T-cell (primary cell): Measurements from ENCODE around the gene SLC16A14. TPM values are rescaled to one million over a fixed set of nuclear protein-coding genes. Genes with fewer than 3 reads are reported as not detected.
A peak's percentile ranks its signal among the peaks of the same experiment; 100 is the strongest.
"Not testable (repeated sequence)": the region's sequence is repeated elsewhere in the genome, so short reads cannot be mapped to it uniquely, and the experiment has no call there.

ENCODE experiments used
- ATAC-seq, 4 experiments: fragments of 200-7000 bp in 3 of 4; fragments of 150-1000 bp in 1 of 4; cut with Tn5 transposase; replicated peaks in 1 of 4; 1 replicate in 3 of 4; 2 replicates in 1 of 4; pipeline ENCODE4 v1.10.0; 2021; ENCODE audit warnings: moderate library complexity in 3 of 4, mild to moderate bottlenecking in 2 of 4, moderate number of reproducible peaks in 1 of 4
- CTCF ChIA-PET, 2 donors: fragments of 300-600 bp; sonication (Branson Sonifier 250); formaldehyde crosslinking; loops; one replicate each; lab custom pipeline; 2022; ENCODE audit warnings: antibody characterized with exemption in 2 of 2; lab: Charles Lee
- POLR2A ChIA-PET, 2 donors: fragments of 300-600 bp; sonication (Branson Sonifier 250); formaldehyde crosslinking; loops; one replicate each; lab custom pipeline; 2022; ENCODE audit warnings: antibody characterized with exemption in 2 of 2; lab: Charles Lee
- DNase-seq, 35 experiments: peaks; one replicate each; pipeline versions ENCODE4 v3.0.0 to v3.0.0-alpha.2; 2013 to 2023
- H3K27ac ChIP-seq: one replicate; pipeline ENCODE4 v1.5.1; 2013; ENCODE audit warnings: low read length
- H3K27me3 ChIP-seq, 2 experiments: replicated peaks in 1 of 2; 1 replicate in 1 of 2; 2 replicates in 1 of 2; pipeline versions ENCODE4 v1.6.1 to v1.7.0; 2013; ENCODE audit warnings: low read length in 1 of 2, mixed read lengths in 1 of 2; ENCODE audit not compliant: control insufficient read depth in 2 of 2, insufficient read depth in 2 of 2; ENCODE audit errors: extremely low read depth in 1 of 2
- H3K36me3 ChIP-seq, 2 donors: 1 replicate in 1 of 2; 2 replicates in 1 of 2; pipeline versions ENCODE4 v1.6.1 to v1.7.0; 2013; ENCODE audit warnings: low read length in 1 of 2; ENCODE audit not compliant: control insufficient read depth in 2 of 2, insufficient read depth in 1 of 2; ENCODE audit errors: extremely low read depth in 1 of 2
- H3K4me1 ChIP-seq, 2 experiments: 1 replicate in 1 of 2; 2 replicates in 1 of 2; pipeline versions ENCODE4 v1.6.1 to v1.7.0; 2013; ENCODE audit warnings: low read length in 2 of 2, mixed read lengths in 1 of 2; ENCODE audit not compliant: insufficient read depth in 2 of 2, control insufficient read depth in 1 of 2; ENCODE audit errors: extremely low read depth in 1 of 2
- H3K4me3 ChIP-seq, 2 donors: 1 replicate in 1 of 2; 2 replicates in 1 of 2; pipeline versions ENCODE4 v1.5.1 to v1.7.0; 2013; ENCODE audit warnings: mild to moderate bottlenecking in 2 of 2, low read length in 1 of 2, moderate library complexity in 1 of 2; ENCODE audit not compliant: control insufficient read depth in 1 of 2; ENCODE audit errors: extremely low read depth in 1 of 2
- H3K9me3 ChIP-seq: 2 replicates; pipeline ENCODE4 v1.7.0; 2013
- H3K27ac Mint-ChIP-seq, 2 donors: one replicate each; pipeline ENCODE4 v1.8.0; 2020 to 2021; ENCODE audit warnings: mild to moderate bottlenecking in 2 of 2, mixed read lengths in 2 of 2
- H3K27me3 Mint-ChIP-seq, 2 donors: one replicate each; pipeline ENCODE4 v1.8.0; 2021 to 2022; ENCODE audit warnings: mixed read lengths in 2 of 2
- H3K36me3 Mint-ChIP-seq: one replicate; pipeline ENCODE4 v1.8.0; 2021; ENCODE audit warnings: mixed read lengths
- H3K4me1 Mint-ChIP-seq, 3 donors: one replicate each; pipeline ENCODE4 v1.8.0; 2020 to 2022; ENCODE audit warnings: mixed read lengths in 3 of 3, mild to moderate bottlenecking in 1 of 3
- H3K4me3 Mint-ChIP-seq, 3 donors: one replicate each; pipeline ENCODE4 v1.8.0; 2020 to 2022; ENCODE audit warnings: mild to moderate bottlenecking in 3 of 3, mixed read lengths in 3 of 3, moderate library complexity in 3 of 3
- H3K9me3 Mint-ChIP-seq, 3 donors: one replicate each; pipeline ENCODE4 v1.8.0; 2020 to 2022; ENCODE audit warnings: mixed read lengths in 3 of 3
- WGBS: methylation state at CpG from one replicate; pipeline ENCODE4 v1.1.5; 2013; ENCODE audit warnings: missing lambda C conversion rate; ENCODE audit not compliant: insufficient coverage; 5-methylcytosine and 5-hydroxymethylcytosine counted together
- total RNA-seq, 35 experiments: library from RNA in 6 of 35; stranded (reverse) in 6 of 35; fragments of 120-200 nt in 1 of 35; gene quantifications; one replicate each; pipeline versions ENCODE4 v1.2.1 to v1.2.4 and lab custom pipeline; 2013 to 2026

The SLC16A14 gene, protein sequence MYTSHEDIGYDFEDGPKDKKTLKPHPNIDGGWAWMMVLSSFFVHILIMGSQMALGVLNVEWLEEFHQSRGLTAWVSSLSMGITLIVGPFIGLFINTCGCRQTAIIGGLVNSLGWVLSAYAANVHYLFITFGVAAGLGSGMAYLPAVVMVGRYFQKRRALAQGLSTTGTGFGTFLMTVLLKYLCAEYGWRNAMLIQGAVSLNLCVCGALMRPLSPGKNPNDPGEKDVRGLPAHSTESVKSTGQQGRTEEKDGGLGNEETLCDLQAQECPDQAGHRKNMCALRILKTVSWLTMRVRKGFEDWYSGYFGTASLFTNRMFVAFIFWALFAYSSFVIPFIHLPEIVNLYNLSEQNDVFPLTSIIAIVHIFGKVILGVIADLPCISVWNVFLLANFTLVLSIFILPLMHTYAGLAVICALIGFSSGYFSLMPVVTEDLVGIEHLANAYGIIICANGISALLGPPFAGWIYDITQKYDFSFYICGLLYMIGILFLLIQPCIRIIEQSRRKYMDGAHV
- total RNA-seq (under 1 TPM; 0.12 to 0.60 (median 0.41) TPM), total RNA-seq (lab: John Stamatoyannopoulos, UW) (0 to 1.4 (median 0.44) reads per million in 29 experiments)
- total RNA-seq (2013): 0.37 TPM

GRCh38 chr2:230068651-230069055, at the start of gene SLC16A14:
Gene SLC16A14, minus strand, starts transcription at chr2:230068924. Its CDS starts 9,572 bp downstream, at chr2:230059352.
- ATAC-seq: peak; percentile 21 to 47 (median 36)
- no peaks in the 10 kb centered on the region for H3K9me3 ChIP-seq
- 4% methylated on average over 22 of the region's 24 CpGs for WGBS
- peak in 11 of 35 experiments; percentile 4 to 44 (median 11) for DNase-seq
- no peak within 1 kb of the TSS for H3K27ac ChIP-seq
- ChIA-PET CTCF (interaction anchor here in 1 of 2 donors (0.7 to 1.1 kb wide), 3 partner anchors 9 to 93 kb away, joined by 3 read pairs; no protein-coding TSS in a partner anchor), POLR2A (interaction anchor here in 1 of 2 donors (0.7 kb wide), 1 partner anchor 29 kb away, joined by 4 read pairs; no protein-coding TSS in a partner anchor)
- peaks cover 0 to 22% of the 10 kb centered on the region in 2 experiments for H3K4me1 ChIP-seq
- H3K27me3 ChIP-seq: peaks cover 0 to 20% of the 10 kb centered on the region in 2 experiments
- H3K27me3 Mint-ChIP-seq: peaks cover 4 to 12% of the 10 kb centered on the region in 2 donors
- peak within 1 kb of the TSS; percentile 46 to 60 for H3K4me3 ChIP-seq
- peaks cover 9 to 19% (median 11%) of the 10 kb centered on the region in 3 donors for H3K4me1 Mint-ChIP-seq
- no peaks in the 10 kb centered on the region for H3K9me3 Mint-ChIP-seq
- peak within 1 kb of the TSS; percentile 82 to 87 (median 87) for H3K4me3 Mint-ChIP-seq
- no peaks in the 10 kb centered on the region for H3K36me3 ChIP-seq
- H3K36me3 Mint-ChIP-seq: no peaks in the 10 kb centered on the region
- H3K27ac Mint-ChIP-seq: no peak within 1 kb of the TSS

GRCh38 chr2:230106771-230107170, 38.0 kb upstream of the SLC16A14 start:
- no CpG with 5 or more reads among the region's 1 CpG for WGBS
- Histone ChIP-seq H3K36me3 (no peaks in the 10 kb centered on the region), H3K4me1 (no peaks in the 10 kb centered on the region), H3K27ac (no peak overlapping the region), H3K27me3 (no peaks in the 10 kb centered on the region), H3K9me3 (no peaks in the 10 kb centered on the region), H3K4me3 (no peak overlapping the region)
- Mint-ChIP-seq H3K27me3 (peaks cover 10 to 19% of the 10 kb centered on the region in 2 donors), H3K36me3 (peaks cover 15% of the 10 kb centered on the region), H3K9me3 (peaks cover 22 to 45% (median 24%) of the 10 kb centered on the region in 3 donors), H3K27ac (no peak overlapping the region), H3K4me1 (no peaks in the 10 kb centered on the region), H3K4me3 (no peak overlapping the region)
- POLR2A ChIA-PET: no interaction called here
- no peak for ATAC-seq
- CTCF ChIA-PET: no interaction called here
- DNase-seq: no peak

- H3K9me3 ChIP-seq, POLR2A ChIA-PET, ATAC-seq, H3K27ac Mint-ChIP-seq, H3K27me3 ChIP-seq, H3K4me1 ChIP-seq, H3K27ac ChIP-seq, CTCF ChIA-PET, DNase-seq, H3K4me3 ChIP-seq, H3K36me3 ChIP-seq, H3K4me3 Mint-ChIP-seq, H3K4me1 Mint-ChIP-seq: not testable (repeated sequence)
- Mint-ChIP-seq H3K27me3 (peaks cover 10 to 19% of the 10 kb centered on the region in 2 donors), H3K36me3 (peaks cover 15% of the 10 kb centered on the region), H3K9me3 (peaks cover 19 to 45% (median 22%) of the 10 kb centered on the region in 3 donors)
- 100% methylated on average over 1 of the region's 2 CpGs for WGBS
Measured at GRCh38 chr2:230101967-230102366, 33.2 kb upstream of the SLC16A14 start.

- no peak overlapping the region for H3K4me3 ChIP-seq
- peaks cover 9 to 11% of the 10 kb centered on the region in 2 donors for H3K27me3 Mint-ChIP-seq
- H3K4me1 ChIP-seq: no peaks in the 10 kb centered on the region
- DNase-seq (no peak), ATAC-seq (no peak)
- H3K4me3 Mint-ChIP-seq: no peak overlapping the region
- H3K4me1 Mint-ChIP-seq: no peaks in the 10 kb centered on the region
- H3K9me3 ChIP-seq: no peaks in the 10 kb centered on the region
- H3K27me3 ChIP-seq: no peaks in the 10 kb centered on the region
- POLR2A ChIA-PET: no interaction called here
- peaks cover 12 to 26% (median 16%) of the 10 kb centered on the region in 3 donors for H3K9me3 Mint-ChIP-seq
- no peaks in the 10 kb centered on the region for H3K36me3 ChIP-seq
- H3K36me3 Mint-ChIP-seq: peaks cover 4% of the 10 kb centered on the region
- no peak overlapping the region for H3K27ac ChIP-seq
- CTCF ChIA-PET: no interaction called here
- H3K27ac Mint-ChIP-seq: no peak overlapping the region
- WGBS: no CpG with 5 or more reads among the region's 2 CpGs
Measured at GRCh38 chr2:230097841-230098240, 29.1 kb upstream of the SLC16A14 start.

DNA sequence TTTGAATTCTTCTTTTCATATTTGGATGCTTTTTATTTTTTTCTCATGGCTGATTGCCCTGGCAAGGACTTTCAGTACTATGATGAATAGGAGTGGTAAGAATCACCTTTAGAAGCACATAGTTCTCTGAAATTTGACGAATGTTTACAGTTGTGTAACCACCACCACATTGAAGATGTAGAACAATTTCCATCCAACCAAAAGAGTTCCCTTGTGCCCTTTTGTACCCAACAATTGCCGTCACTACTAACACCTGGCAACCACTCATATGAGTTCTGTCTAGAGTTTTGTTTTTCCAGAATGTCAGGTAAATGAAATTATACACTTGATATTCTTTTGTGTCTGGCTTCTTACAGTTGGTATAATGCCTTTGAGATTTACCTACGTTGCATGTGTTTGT, 28.7 kb upstream of the SLC16A14 start:
- Histone ChIP-seq H3K27ac (no peak overlapping the region), H3K36me3 (no peaks in the 10 kb centered on the region), H3K4me1 (no peaks in the 10 kb centered on the region), H3K9me3 (no peaks in the 10 kb centered on the region), H3K27me3 (no peaks in the 10 kb centered on the region), H3K4me3 (no peak overlapping the region)
- ChIA-PET CTCF (no interaction called here), POLR2A (interaction anchor here in 1 of 2 donors (0.6 kb wide), 1 partner anchor 28 kb away, joined by 4 read pairs; the partner anchor contains the start of gene SLC16A14)
- H3K4me3 Mint-ChIP-seq: no peak overlapping the region
- no CpG with 5 or more reads among the region's 3 CpGs for WGBS
- H3K27me3 Mint-ChIP-seq: peaks cover 7 to 13% of the 10 kb centered on the region in 2 donors
- ATAC-seq (no peak), DNase-seq (no peak)
- peaks cover 3% of the 10 kb centered on the region for H3K36me3 Mint-ChIP-seq
- no peaks in the 10 kb centered on the region for H3K4me1 Mint-ChIP-seq
- H3K27ac Mint-ChIP-seq: no peak overlapping the region
- peaks cover 9 to 23% (median 13%) of the 10 kb centered on the region in 3 donors for H3K9me3 Mint-ChIP-seq

DNA sequence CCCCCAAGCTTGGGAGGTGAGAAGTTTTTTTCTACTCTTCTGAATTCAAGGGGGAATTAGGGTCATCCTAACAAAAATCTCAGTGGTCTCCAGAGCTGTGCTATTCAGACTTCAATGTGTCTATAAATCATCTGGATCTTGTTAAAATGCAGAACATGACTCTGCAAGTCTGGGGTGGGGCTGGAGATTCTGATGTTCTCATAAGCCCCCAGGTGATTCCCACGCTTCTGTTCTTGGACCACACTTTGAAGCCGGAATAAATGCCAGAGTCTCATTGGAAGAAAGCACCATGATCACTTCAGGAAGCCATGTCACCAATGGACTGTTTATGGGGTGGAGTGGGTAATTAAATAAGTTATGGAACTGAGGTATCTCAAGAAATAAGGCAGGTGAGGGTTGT, 22.2 kb upstream of the SLC16A14 start:
- 86% methylated on average over 2 of the region's 2 CpGs for whole genome bisulfite sequencing
- no peaks in the 10 kb centered on the region for H3K4me1 ChIP-seq
- H3K36me3 ChIP-seq: no peaks in the 10 kb centered on the region
- Mint-ChIP-seq H3K9me3 (peaks cover 6 to 10% (median 7%) of the 10 kb centered on the region in 3 donors), H3K36me3 (no peaks in the 10 kb centered on the region), H3K27me3 (peaks cover 13 to 22% of the 10 kb centered on the region in 2 donors), H3K4me1 (no peaks in the 10 kb centered on the region), H3K27ac (no peak overlapping the region), H3K4me3 (no peak overlapping the region)
- CTCF ChIA-PET: no interaction called here
- H3K27ac ChIP-seq: no peak overlapping the region
- H3K4me3 ChIP-seq: no peak overlapping the region
- DNase-seq (no peak), ATAC-seq (no peak)
- POLR2A ChIA-PET: no interaction called here
- no peaks in the 10 kb centered on the region for H3K9me3 ChIP-seq
- peaks cover 0 to 6% of the 10 kb centered on the region in 2 experiments for H3K27me3 ChIP-seq
